GM23338 (cell line): ENCODE data around the gene KIF19. TPM values are rescaled to one million over a fixed set of nuclear protein-coding genes. Genes with fewer than 3 reads are reported as not detected.

ENCODE experiments used
- CREB1 ChIP-seq: fragments of 250-450 bp; sonication (Bioruptor Pico); IDR thresholded peaks from 2 replicates; pipeline ENCODE4 v1.5.0; 2020; ENCODE audit warnings: low read depth, mild to moderate bottlenecking, moderate library complexity
- ETS1 ChIP-seq: IDR thresholded peaks from 2 replicates; pipeline ENCODE4 v1.6.1; 2016; ENCODE audit warnings: antibody characterized with exemption
- EZH2 ChIP-seq: fragments of 200-600 bp; sonication (generic); IDR thresholded peaks from one replicate; pipeline ENCODE4 v1.8.0; 2017; ENCODE audit warnings: antibody characterized with exemption, mild to moderate bottlenecking, low read depth; ENCODE audit not compliant: unreplicated experiment
- EZH2phosphoT487 ChIP-seq: fragments of 200-600 bp; sonication (generic); IDR thresholded peaks from one replicate; pipeline ENCODE4 v1.8.1; 2018; ENCODE audit warnings: antibody characterized with exemption; ENCODE audit not compliant: unreplicated experiment
- JUNB ChIP-seq: IDR thresholded peaks from one replicate; pipeline ENCODE4 v1.6.1; 2016; ENCODE audit warnings: antibody characterized with exemption; ENCODE audit not compliant: unreplicated experiment
- NANOG ChIP-seq: IDR thresholded peaks from 2 replicates; pipeline ENCODE4 v1.6.1; 2016; ENCODE audit warnings: antibody characterized with exemption, borderline replicate concordance
- POLR2AphosphoS5 ChIP-seq: IDR thresholded peaks from 2 replicates; pipeline ENCODE4 v1.6.1; 2016; ENCODE audit warnings: antibody characterized with exemption, low read depth
- REST ChIP-seq: IDR thresholded peaks from one replicate; pipeline ENCODE4 v1.6.1; 2018; ENCODE audit warnings: antibody characterized with exemption; ENCODE audit not compliant: unreplicated experiment
- STAT1 ChIP-seq: IDR thresholded peaks from one replicate; pipeline ENCODE4 v1.6.1; 2016; ENCODE audit warnings: antibody characterized with exemption; ENCODE audit not compliant: unreplicated experiment
- ZNF114 ChIP-seq: fragments of 250-450 bp; sonication (Bioruptor Pico); IDR thresholded peaks from 2 replicates; pipeline ENCODE4 v1.5.0; 2020; ENCODE audit warnings: mild to moderate bottlenecking, moderate library complexity
- ZNF331 ChIP-seq: fragments of 250-450 bp; sonication (Bioruptor Pico); IDR thresholded peaks from 2 replicates; pipeline ENCODE4 v1.5.0; 2020; ENCODE audit warnings: low read depth, mild to moderate bottlenecking, moderate library complexity
- ZNF462 ChIP-seq: fragments of 250-450 bp; sonication (Bioruptor Pico); IDR thresholded peaks from 2 replicates; pipeline ENCODE4 v1.5.0; 2020; ENCODE audit warnings: mild to moderate bottlenecking, moderate library complexity
- polyA plus RNA-seq: library from polyadenylated mRNA; unstranded; fragments of >200 nt; fragmentation: Nextera tagmentation; extraction: Ambion mirVana; gene quantifications from 2 replicates; pipeline ENCODE4 v1.2.1, GENCODE V29; 2016
- total RNA-seq: library from RNA; depleted of rRNA; stranded (reverse); fragments of >200 nt; shearing (Covaris generic); gene quantifications from 2 replicates; pipeline ENCODE4 v1.2.3, GENCODE V29; 2014

KIF19 gene
- total and polyA plus RNA-seq, 2 experiments from 2014 or later, result 0.35 to 0.36 TPM

- TF ChIP-seq ZNF462 (no peak), ZNF114 (no peak), EZH2 (no peak), JUNB (no peak), EZH2phosphoT487 (no peak), ETS1 (no peak), CREB1 (CRISPR knock-in tag) (0 out of 2 replicates have a peak, but pooled peaks have one; percentile 7), STAT1 (no peak), ZNF331 (CRISPR knock-in tag) (no peak), REST (no peak), POLR2AphosphoS5 (no peak), NANOG (no peak)
Measured at GRCh38 chr17:74368341-74369081, 42.5 kb downstream of the KIF19 start (continued).
